ENCODE results near the gene RELN. TPM values are rescaled to one million over a fixed set of nuclear protein-coding genes. Genes with fewer than 3 reads are reported as not detected.

Gene RELN
- total RNA-seq, 1 experiment from 2014 or later, result 8.0 TPM

GRCh38 chr7:103993551-103993950 is 4.1 kb upstream of the RELN start:
- Histone ChIP-seq H3K27ac (ENCODE audit: low read length) (no peak overlapping the region), H4K20me1 (ENCODE audit: low read length) (no peaks in the 10 kb centered on the region), H3K27me3 (ENCODE audit: low read length) (peaks cover 30% of the 10 kb centered on the region), H3K4me2 (ENCODE audit: low read length) (no peak overlapping the region), H3K9me3 (ENCODE audit: low read length) (no peaks in the 10 kb centered on the region), H3K4me3 (ENCODE audit: low read length) (no peak overlapping the region), H3F3A (ENCODE audit: low read length, unreplicated experiment) (no peaks in the 10 kb centered on the region), H3K4me1 (ENCODE audit: insufficient read depth, low read length) (no peaks in the 10 kb centered on the region), H3K9ac (ENCODE audit: low read length) (no peak overlapping the region), H3K36me3 (ENCODE audit: low read depth, low read length) (no peaks in the 10 kb centered on the region), H3K79me2 (ENCODE audit: low read length) (no peaks in the 10 kb centered on the region), H3K9me2 (replicated peaks; ENCODE audit: low read length) (no peaks in the 10 kb centered on the region), H2AFZ (ENCODE audit: low read length) (no peak overlapping the region)
- TF ChIP-seq CTCF (conservative IDR thresholded peaks at IDR 0.05; ENCODE audit: low read depth, low read length) (no peak), EZH2 (IDR thresholded peaks at IDR 0.05; ENCODE audit: low read length, unreplicated experiment) (no peak), EZH2phosphoT487 (IDR thresholded peaks at IDR 0.05; ENCODE audit: borderline replicate concordance, low read length) (no peak)
- ATAC-seq, result no peak
- POLR2A ChIA-PET (ENCODE audit: unreplicated experiment), result no interaction called here
- intact Hi-C loops (cut with micrococcal nuclease), result loop anchor here (5.0 to 10.0 kb wide), 2 partner anchors 104 to 161 kb away; no protein-coding TSS in a partner anchor
- CTCF ChIA-PET, result no interaction called here
- DNase-seq, result no peak
- BruUV-seq (replicated peaks), result no TSS peak

GRCh38 chr7:103991406-103991805 is 1.9 kb upstream of the RELN start:
- Histone ChIP-seq H4K20me1 (ENCODE audit: low read length) (no peaks in the 10 kb centered on the region), H3K9ac (ENCODE audit: low read length) (no peak overlapping the region), H3K4me3 (ENCODE audit: low read length) (no peak overlapping the region), H3K79me2 (ENCODE audit: low read length) (no peaks in the 10 kb centered on the region), H3K9me2 (replicated peaks; ENCODE audit: low read length) (no peaks in the 10 kb centered on the region), H2AFZ (ENCODE audit: low read length) (no peak overlapping the region), H3K27me3 (ENCODE audit: low read length) (peaks cover 43% of the 10 kb centered on the region), H3K4me2 (ENCODE audit: low read length) (no peak overlapping the region), H3K4me1 (ENCODE audit: insufficient read depth, low read length) (no peaks in the 10 kb centered on the region), H3K36me3 (ENCODE audit: low read depth, low read length) (no peaks in the 10 kb centered on the region), H3K27ac (ENCODE audit: low read length) (no peak overlapping the region), H3K9me3 (ENCODE audit: low read length) (no peaks in the 10 kb centered on the region), H3F3A (ENCODE audit: low read length, unreplicated experiment) (no peaks in the 10 kb centered on the region)
- TF ChIP-seq EZH2phosphoT487 (IDR thresholded peaks at IDR 0.05; ENCODE audit: borderline replicate concordance, low read length), result no peak
- no peak for TF ChIP-seq EZH2 (IDR thresholded peaks at IDR 0.05; ENCODE audit: low read length, unreplicated experiment)
- no peak for TF ChIP-seq CTCF (conservative IDR thresholded peaks at IDR 0.05; ENCODE audit: low read depth, low read length)
- BruUV-seq (replicated peaks), result no TSS peak
- intact Hi-C loops (cut with micrococcal nuclease), result loop anchor here (5.0 to 10.0 kb wide), 2 partner anchors 106 to 163 kb away; no protein-coding TSS in a partner anchor
- ChIA-PET CTCF (interaction anchor here (0.5 kb wide), 1 partner anchor 322 kb away, joined by 8 read pairs; no protein-coding TSS in a partner anchor), POLR2A (ENCODE audit: unreplicated experiment) (no interaction called here)
- no peak for DNase-seq
- no peak for ATAC-seq

- Histone ChIP-seq H2AFZ (ENCODE audit: low read length) (no peak overlapping the region), H3K9me2 (replicated peaks; ENCODE audit: low read length) (no peaks in the 10 kb centered on the region), H3K4me1 (ENCODE audit: insufficient read depth, low read length) (no peaks in the 10 kb centered on the region), H3K27ac (ENCODE audit: low read length) (no peak overlapping the region), H3K79me2 (ENCODE audit: low read length) (no peaks in the 10 kb centered on the region), H3K4me3 (ENCODE audit: low read length) (no peak overlapping the region; the same call in 1 of the 2 replicates), H3K36me3 (ENCODE audit: low read depth, low read length) (no peaks in the 10 kb centered on the region), H3K27me3 (ENCODE audit: low read length) (peaks cover 43% of the 10 kb centered on the region), H3K9me3 (ENCODE audit: low read length) (no peaks in the 10 kb centered on the region), H4K20me1 (ENCODE audit: low read length) (no peaks in the 10 kb centered on the region), H3F3A (ENCODE audit: low read length, unreplicated experiment) (no peaks in the 10 kb centered on the region), H3K4me2 (ENCODE audit: low read length) (0 out of 2 replicates have a peak overlapping the region, but pooled peaks have one; percentile 82), H3K9ac (ENCODE audit: low read length) (no peak overlapping the region)
- intact Hi-C loops (cut with micrococcal nuclease), result loop anchor here (5.0 to 10.0 kb wide), 2 partner anchors 106 to 164 kb away; no protein-coding TSS in a partner anchor
- TF ChIP-seq CTCF (conservative IDR thresholded peaks at IDR 0.05; ENCODE audit: low read depth, low read length) (no peak), EZH2 (IDR thresholded peaks at IDR 0.05; ENCODE audit: low read length, unreplicated experiment) (no peak), EZH2phosphoT487 (IDR thresholded peaks at IDR 0.05; ENCODE audit: borderline replicate concordance, low read length) (no peak)
- ChIA-PET CTCF (interaction anchor here (0.5 kb wide), 1 partner anchor 322 kb away, joined by 8 read pairs; no protein-coding TSS in a partner anchor), POLR2A (ENCODE audit: unreplicated experiment) (no interaction called here)
- DNase-seq (no peak), ATAC-seq (no peak)
- BruUV-seq (replicated peaks), result no TSS peak
Measured at GRCh38 chr7:103990991-103991390, 1.5 kb upstream of the RELN start.
